Raji (cell line): ENCODE data around the gene SHROOM2.

Source experiments
- POLR2A ChIP-seq: IDR thresholded peaks from 2 replicates; pipeline ENCODE4 v1.6.1; 2011; ENCODE audit warnings: low read depth, low read length, control low read depth; ENCODE audit not compliant: insufficient read depth

SHROOM2 gene

DNA sequence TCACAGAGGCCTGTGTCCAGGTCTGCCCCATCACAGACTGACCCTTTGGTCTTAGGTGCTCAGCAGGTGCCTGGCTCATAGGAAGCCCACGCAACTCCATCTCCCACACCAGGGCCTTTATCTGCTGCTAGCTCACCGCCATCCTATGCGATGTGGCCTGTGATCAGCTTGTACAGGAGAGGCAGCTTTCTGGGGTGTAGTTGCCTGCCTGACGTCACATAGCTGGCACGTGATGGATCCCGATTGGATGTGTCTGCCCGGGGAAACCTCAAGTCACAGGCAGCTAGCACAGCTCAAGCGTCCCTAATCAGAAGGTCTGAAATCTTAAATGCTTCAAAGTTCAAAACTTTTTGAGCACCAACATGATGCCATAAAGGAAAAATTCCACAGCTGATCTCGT is 139.8 kb downstream of the SHROOM2 start:
- no peak for TF ChIP-seq POLR2A

GRCh38 chrX:9927698-9928482 is 141.7 kb downstream of the SHROOM2 start:
- no peak for TF ChIP-seq POLR2A

DNA sequence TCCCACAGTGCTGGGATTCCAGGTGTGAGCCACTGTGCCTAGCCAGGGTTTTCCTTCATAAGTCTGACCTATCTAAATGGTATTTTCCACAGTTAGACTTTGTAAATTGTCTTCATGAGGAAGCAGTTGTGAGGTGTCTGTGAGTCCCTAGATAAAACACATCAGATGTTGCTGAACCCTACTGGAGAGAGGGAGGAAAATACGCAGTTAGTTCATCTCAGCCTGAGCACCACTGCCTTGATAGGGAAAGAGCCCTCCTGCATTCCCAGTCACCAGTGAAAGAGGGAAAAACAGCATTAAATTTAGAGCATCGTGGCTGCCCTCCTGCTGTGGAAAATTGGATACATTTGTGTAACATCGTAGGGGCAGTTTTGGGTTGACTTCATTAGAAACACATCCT is 149.2 kb downstream of the SHROOM2 start:
- TF ChIP-seq POLR2A: no peak

DNA sequence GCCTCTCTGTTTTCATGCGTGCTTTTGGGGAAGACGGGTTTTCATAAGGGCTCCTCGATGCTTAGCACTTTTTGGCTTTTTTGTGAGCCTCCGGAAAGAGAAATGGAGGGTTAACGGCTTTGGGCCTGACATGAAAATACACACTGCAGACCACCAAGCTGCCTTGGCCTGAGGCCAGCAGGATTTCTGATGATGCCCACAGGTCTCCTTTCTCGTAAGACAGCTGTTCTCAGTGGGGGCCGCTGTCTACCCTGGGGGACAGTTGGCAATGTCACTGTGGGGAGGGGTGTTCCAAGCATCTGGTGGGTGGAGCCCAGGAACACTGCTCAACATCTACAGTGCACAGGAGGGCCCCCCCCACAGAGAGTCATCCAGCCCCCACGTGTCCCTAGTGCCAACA is 151.5 kb downstream of the SHROOM2 start:
- TF ChIP-seq POLR2A: no peak

GRCh38 chrX:9938516-9938915 is 152.3 kb downstream of the SHROOM2 start:
- TF ChIP-seq POLR2A: no peak

- no peak for TF ChIP-seq POLR2A
Measured at GRCh38 chrX:9940421-9940820, 154.2 kb downstream of the SHROOM2 start.

GRCh38 chrX:9942086-9942485 is 155.9 kb downstream of the SHROOM2 start:
- TF ChIP-seq POLR2A: no peak

DNA sequence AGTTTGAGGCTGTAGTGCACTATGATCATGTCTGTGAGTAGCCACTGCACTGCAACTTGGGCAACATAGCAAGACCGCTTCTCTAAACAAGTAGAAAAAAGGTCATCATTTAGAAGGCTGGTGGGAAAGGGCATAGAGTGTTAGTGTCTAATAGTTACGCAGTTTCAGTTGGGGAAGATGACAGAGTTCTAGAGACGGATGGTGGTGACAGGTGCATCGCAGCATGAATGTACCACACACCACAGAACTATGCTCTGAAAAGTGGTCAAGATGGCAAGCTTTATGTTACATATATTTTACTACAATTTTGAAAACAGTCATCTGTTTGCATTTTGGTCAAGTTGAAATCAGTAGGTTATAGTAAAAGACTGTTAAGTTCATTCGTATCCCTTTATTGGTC is 157.2 kb downstream of the SHROOM2 start:
- no peak for TF ChIP-seq POLR2A

GRCh38 chrX:9947131-9947794 is 161.0 kb downstream of the SHROOM2 start:
- TF ChIP-seq POLR2A: no peak

DNA sequence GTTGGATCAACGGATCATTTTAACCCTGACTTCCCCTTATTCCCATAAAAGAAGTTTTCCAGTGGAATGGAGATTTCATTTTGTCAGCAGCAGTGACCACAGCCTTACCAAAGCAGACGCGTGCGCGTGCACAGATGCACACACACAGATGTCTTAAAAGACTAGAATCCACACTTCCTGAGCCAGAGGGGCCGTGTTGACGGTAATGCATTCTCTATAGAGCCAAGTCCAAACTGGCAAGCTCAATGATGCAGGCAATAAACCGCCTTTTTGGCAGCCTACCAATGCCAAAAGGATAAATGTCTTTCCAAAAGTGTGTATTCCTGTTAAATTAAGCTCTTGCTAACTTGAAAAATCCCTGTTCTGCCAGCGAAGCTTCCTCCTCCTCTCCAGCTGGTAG is 162.2 kb downstream of the SHROOM2 start:
- no peak for TF ChIP-seq POLR2A

DNA sequence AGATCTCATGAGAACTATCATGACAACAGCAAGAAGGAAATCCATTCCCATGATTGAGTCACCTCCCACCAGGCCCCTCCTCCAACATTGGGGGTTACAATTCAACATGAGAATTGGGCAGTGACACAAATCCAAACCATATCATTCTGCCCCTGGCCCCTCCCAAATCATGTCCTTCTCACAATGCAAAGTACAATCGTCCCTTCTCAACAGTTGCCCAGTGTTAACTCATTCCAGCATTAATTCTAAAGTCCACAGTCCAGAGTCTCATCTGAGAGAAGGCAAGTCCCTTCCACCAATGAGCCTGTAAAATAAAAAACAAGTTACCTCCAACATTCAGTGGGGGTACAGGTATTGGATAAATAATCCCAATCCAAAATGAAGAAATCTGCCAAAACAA is 166.1 kb downstream of the SHROOM2 start:
- TF ChIP-seq POLR2A: no peak

- TF ChIP-seq POLR2A: no peak
Measured at GRCh38 chrX:9953396-9953795, 167.2 kb downstream of the SHROOM2 start.

DNA sequence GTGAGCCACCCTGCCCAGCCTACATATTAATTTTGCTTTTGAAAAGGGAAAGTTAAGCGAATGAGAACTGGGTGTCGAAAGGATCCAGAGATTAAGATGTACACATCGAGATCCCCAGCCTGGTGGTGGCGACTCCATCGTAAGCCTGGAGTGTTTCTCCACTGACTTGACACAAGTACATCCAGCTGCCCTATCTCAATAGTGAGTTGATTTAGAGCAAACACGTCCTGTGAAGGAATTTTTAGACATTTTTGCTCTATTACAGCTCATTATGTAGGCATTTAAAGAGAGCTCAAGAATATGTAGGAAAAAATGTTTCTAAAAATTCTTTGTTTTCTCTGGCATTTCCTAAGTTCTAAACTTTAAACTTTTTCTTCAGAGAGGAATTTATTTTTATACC is 169.3 kb downstream of the SHROOM2 start:
- no peak for TF ChIP-seq POLR2A

GRCh38 chrX:9957743-9958142 is 171.5 kb downstream of the SHROOM2 start:
- no peak for TF ChIP-seq POLR2A

GRCh38 chrX:9958183-9958582 is 172.0 kb downstream of the SHROOM2 start:
- TF ChIP-seq POLR2A: no peak

DNA sequence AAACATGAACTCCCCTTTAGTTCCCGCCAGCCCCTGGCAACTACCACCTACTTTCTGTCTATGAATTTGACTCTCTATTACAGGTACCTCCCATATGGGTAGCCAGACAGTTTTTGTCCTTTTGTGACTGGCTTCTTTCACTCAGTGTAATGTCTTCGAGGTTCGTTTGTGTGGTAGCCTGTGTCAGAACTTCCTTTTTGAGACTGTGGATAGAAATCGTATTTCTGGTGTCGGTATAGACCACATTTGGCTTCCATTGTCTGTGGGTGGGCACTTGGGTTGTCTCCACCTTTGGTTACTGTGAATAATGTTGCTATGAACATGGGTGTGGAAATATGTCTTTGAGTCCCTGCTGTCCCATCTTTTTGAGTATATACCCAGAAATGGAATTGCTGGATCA is 175.5 kb downstream of the SHROOM2 start:
- TF ChIP-seq POLR2A: no peak

DNA sequence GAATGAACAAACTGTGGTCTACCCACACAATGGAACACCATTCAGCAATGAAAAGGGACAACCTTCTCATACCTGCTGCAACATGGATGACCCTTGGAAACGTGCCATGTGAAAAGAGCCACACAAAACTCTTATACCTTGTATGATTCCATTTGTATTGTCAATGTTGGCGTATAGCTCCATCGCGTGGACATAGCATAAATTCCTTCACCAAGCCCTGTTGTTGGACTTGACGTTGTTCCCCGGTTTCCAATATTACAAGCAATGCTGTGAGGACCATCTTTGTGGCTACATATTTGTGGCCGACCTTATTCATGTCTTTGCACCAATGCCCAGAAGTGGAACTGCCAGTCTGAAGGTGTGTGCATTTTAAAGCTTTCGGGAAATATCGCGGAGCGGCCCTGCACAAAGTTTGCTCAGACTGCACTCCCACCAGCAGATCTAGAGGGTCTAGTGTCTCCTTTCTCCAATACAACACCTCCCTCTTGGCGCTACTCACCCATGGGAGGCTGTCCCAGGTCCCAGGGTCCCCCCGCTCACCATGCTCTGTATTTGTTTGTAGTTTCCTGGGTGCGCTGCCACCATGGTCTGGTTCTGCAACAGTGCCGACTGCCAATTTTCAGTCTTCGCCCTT is 180.7 kb downstream of the SHROOM2 start, which contains the start of gene CLDN34:
Gene CLDN34, plus strand, starts transcription at position 584 of the 634 bp plus-strand sequence. Its CDS starts 0 bp downstream, at position 584.
- no peak for TF ChIP-seq POLR2A

DNA sequence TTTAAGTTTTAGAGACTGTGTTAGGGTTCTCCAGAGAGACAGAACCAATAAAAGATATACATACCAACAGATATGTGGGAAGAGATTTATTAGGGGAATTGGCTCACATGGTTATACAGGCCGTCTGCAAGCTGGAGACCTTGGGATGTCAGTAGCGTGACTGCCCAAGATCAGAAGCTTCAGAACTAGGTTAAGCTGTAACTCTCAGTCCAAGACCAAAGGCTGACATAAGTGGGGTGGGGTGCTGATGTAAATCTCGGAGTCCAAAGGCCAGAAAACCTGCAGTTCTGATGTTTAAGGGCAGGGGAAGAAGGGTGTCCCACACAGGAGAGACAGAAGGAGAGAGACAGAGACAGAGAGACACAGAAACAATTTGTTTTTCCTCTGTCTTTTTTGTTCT is 191.4 kb downstream of the SHROOM2 start:
- no peak for TF ChIP-seq POLR2A
